CD1c-positive myeloid dendritic cell (primary cell): ENCODE data around the gene GPC2.
A peak's percentile ranks its signal among the peaks of the same experiment; 100 is the strongest.
"Not testable (repeated sequence)": the region's sequence is repeated elsewhere in the genome, so short reads cannot be mapped to it uniquely, and the experiment has no call there.

ENCODE experiments used
- DNase-seq: peaks from one replicate; pipeline ENCODE4 v3.0.0-alpha.2; 2016; ENCODE audit errors: extremely low spot score

Gene GPC2, protein sequence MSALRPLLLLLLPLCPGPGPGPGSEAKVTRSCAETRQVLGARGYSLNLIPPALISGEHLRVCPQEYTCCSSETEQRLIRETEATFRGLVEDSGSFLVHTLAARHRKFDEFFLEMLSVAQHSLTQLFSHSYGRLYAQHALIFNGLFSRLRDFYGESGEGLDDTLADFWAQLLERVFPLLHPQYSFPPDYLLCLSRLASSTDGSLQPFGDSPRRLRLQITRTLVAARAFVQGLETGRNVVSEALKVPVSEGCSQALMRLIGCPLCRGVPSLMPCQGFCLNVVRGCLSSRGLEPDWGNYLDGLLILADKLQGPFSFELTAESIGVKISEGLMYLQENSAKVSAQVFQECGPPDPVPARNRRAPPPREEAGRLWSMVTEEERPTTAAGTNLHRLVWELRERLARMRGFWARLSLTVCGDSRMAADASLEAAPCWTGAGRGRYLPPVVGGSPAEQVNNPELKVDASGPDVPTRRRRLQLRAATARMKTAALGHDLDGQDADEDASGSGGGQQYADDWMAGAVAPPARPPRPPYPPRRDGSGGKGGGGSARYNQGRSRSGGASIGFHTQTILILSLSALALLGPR

DNA sequence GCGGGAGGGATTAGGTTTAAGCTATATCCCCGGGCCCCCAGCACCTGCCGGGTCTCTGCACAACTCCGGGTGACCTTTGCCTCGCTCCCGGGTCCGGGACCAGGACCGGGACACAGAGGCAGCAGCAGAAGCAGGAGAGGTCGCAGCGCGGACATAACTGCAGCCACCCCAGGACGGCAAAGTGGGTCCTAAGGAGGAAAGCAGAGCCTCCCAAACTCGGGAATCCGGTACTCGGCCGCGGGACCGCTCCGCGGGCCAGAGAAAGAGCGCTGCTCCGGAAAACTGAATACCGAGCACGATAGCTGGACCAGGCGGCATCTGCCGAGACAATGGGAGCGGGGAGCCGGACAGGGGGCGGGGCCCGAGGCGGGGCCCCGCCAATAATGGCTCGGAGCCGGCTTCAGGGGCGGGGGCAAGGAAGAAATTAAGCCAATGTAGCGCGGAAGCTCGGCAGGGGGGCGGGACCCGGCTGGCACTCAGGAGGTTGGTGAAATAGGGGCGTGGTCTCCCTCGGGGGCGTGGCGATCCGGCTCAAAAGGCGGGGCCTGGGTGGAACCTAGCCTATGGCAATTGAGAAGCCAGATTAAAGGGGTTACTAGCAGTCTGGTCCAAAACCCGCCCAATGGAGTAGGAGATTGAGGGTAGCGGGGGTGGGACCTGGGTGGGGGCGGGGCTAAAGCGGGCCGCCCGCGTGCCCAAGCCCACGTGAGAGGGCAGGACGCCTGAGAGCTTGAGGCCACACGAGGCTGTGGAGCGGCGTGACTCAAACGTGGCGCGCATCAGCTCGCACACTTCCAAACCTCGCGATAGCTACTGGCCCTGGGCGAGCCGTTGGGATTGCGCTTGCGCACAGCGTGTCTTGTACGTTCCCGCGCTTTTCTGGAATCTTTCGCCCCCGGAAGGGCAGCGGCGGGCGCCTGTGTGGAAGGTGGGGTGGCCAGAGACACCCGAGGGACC lies at the start of gene GPC2, which contains the start of gene STAG3:
GPC2 (minus strand) TSS at position 337 of the 957 bp plus-strand sequence; CDS start at position 155, 182 bp downstream.
STAG3 (plus strand) TSS at position 874 of the 957 bp plus-strand sequence. CDS start 2,639 bp downstream, outside the sequence.
- DNase-seq = peak; percentile 98

DNA sequence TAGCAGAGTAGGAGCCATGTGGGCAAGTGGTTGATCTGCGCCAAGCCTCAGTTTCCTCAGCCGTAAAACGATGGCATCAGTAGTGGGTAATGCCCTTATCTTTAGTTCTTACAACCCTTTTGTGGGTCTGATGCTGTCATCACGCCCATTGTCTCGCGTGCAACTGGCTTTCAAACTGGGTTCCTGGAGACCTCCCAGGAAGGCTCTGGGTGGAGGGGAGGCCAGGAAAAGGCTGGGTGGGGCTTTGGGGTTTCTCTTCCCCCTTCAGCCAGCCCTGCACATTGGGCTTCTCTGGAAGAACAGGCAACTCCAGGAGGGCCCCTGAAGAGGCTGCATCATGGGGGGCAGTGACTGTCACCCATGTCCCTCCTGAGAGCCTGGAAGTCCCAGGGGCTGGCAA lies 47.7 kb upstream of the GPC2 start:
- DNase-seq = not testable (repeated sequence)

DNA sequence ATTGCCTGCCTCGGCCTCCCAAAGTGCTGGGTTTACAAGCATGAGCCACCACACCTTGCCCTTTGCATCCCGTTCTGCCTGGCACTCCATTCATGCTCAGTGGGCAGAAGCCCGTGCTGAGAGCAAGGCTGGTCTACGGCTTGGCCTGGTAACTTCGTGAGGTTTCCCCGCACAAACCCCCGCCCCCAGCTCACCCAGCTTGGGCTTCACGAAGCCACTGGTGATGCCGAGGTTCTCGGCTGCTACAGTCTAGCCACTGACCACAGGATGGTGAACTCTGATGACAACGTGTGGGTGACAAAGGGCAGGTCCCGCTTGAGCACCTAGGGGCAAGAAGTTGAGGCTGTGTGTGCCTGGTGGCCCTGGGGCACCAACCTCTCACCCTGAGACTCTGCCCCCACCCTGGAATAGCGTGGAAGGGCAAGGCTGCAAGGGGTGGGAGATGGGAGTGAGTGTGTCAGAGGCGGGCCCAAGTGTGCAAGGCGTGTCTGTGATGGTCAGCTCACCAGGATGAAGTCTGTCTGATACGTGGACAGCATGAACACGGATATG lies 46.3 kb upstream of the GPC2 start:
- DNase-seq = not testable (repeated sequence)

DNA sequence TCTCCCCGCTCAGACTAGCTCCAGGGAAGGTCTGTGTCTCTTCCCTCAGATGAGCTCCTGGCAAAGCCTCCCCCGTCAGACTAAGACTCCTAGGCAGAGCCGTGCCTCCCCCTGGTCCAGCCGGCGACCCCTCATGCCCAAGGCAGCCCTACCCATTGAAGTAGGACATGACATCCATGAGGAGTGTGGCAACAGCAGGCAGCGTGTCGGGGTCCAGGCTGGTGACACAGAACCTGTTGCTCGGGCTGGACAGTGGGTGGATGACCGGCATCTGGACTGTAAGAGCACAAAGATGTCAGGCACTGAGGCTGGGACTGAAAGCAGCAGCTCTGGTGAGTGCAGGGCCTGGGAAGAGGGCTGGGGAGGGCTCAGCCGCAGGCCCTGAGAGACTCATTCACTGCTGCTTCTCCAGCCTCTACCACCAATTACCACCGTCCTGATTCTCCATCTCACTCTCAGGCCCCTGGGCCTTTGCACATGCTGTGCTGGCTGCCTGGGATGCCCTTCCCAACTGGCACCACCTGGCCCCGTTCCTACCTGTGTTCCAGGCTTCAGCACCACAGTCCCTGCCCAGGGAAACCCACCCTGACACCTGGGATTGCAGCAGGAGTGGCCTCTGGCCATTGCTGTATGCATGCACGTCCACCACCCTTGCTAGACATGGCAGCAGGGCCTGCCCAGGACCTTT lies 45.4 kb upstream of the GPC2 start:
- DNase-seq = no peak

DNA sequence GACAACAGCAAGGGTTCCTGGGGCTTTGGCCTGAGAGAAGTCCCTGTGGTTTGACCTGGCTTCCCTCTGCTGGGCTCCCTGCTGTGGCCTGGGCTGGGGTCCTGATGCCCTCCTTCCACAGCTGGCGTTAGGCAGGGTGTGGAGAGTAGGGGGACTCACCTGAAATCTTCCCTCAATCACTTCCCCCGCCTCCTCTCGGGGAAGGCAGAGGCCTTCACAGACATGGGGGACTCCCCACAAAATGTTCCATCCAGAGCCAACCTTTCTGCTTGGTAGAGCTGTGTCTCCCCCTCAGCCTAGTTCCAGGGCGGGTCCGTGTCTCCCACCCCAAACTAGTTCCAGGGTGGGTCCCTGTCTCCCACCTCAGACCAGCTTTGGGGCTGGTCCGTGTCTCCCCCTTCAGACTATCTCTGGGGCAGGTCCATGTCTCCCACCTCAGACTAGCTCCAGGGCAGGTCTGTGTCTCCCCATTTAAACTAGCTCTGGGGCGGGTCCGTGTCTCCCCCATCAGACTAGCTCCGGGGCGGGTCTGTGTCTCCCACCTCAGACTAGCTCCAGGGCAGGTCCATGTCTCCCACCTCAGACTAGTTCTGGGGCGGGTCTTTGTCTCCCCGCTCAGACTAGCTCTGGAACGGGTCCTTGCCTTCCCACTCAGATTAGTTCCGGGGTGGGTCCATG lies 44.7 kb upstream of the GPC2 start:
- no peak for DNase-seq

DNA sequence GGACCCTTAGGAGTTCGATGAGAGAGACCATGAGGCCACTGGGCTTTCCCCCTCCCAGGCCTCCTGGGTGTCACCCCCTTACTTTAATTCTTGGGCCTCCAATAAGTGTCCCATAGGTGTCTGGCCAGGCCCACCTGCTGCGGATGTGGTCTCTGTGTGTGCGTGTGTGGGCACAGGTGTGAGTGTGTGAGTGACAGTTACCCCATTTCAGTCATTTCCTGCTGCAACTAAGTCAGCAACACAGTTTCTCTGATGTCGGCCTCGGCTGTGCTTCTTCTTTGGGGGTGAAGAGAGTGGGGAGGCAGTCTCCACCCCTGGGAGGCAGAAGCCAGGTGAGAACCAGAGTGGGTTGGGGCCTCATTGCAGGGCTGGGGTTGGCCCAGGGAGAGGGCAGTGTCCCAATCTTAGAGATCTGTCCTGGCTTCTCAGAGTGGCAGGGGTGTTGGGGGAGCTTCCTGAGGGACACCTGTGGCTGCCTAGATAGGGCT lies 44.1 kb upstream of the GPC2 start:
- DNase-seq = peak; percentile 26

DNA sequence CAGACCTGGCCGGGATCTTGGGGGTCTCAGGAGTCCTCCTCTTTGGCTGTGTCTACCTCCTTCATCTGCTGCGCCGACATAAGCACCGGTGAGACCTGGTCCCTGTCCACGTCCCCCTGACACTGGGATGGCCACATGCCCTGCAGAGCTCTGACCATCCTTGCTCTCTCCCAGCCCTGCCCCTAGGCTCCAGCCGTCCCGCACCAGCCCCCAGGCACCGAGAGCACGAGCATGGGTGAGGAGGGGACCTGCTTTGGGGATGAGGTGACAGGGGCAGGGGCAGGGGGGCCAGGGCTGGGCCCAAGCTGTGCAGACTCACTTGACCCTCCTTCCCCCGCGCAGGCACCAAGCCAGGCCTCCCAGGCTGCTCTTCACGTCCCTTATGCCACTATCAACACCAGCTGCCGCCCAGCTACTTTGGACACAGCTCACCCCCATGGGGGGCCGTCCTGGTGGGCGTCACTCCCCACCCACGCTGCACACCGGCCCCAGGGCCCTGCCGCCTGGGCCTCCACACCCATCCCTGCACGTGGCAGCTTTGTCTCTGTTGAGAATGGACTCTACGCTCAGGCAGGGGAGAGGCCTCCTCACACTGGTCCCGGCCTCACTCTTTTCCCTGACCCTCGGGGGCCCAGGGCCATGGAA lies 43.5 kb upstream of the GPC2 start:
- DNase-seq = no peak

DNA sequence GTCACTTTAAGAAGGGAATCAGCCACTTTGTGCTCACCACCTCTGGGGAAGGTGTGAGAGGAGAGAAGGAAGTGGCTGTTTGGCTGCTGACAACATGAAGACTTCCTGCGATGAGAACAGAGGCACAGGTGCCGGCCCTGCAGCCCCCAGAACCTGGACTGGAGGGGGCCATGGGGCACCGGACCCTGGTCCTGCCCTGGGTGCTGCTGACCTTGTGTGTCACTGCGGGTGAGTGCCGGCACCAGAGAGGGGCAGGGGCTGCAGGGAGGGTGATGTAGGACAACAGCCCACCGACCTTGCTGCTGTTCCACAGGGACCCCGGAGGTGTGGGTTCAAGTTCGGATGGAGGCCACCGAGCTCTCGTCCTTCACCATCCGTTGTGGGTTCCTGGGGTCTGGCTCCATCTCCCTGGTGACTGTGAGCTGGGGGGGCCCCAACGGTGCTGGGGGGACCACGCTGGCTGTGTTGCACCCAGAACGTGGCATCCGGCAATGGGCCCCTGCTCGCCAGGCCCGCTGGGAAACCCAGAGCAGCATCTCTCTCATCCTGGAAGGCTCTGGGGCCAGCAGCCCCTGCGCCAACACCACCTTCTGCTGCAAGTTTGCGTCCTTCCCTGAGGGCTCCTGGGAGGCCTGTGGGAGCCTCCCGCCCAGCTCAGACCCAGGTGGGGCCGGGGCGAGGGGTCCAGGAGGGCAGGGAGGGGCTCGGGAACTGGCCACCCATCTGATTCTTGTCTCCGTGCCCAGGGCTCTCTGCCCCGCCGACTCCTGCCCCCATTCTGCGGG lies 42.8 kb upstream of the GPC2 start, which contains the start of gene PVRIG:
PVRIG (plus strand) TSS at position 149 of the 785 bp plus-strand sequence; CDS start at position 171, 22 bp downstream.
- DNase-seq = not testable (repeated sequence)

DNA sequence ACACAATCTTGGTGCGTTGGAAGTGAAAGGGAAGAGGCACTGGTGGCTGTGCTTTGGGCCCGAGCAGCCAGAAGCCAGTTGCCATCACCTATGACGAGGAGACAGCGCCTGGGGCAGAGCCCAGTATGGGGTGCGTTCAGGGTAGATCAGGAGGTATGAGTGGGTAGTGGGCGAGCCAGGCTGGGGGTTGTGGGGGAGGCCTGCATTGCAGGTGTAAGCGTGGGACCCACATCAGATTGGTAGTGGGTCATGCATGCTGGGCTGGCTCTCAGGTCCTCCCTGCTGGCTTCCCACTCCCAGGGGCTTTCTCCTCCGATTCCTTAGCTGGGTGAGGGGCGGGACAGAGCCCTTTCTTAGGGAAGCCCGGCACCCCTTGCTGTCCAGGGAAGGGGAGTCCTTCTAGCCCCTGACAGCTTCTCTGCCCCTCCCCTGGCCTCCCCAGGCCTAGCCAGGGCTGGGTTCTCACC lies 42.1 kb upstream of the GPC2 start:
- no peak for DNase-seq

DNA sequence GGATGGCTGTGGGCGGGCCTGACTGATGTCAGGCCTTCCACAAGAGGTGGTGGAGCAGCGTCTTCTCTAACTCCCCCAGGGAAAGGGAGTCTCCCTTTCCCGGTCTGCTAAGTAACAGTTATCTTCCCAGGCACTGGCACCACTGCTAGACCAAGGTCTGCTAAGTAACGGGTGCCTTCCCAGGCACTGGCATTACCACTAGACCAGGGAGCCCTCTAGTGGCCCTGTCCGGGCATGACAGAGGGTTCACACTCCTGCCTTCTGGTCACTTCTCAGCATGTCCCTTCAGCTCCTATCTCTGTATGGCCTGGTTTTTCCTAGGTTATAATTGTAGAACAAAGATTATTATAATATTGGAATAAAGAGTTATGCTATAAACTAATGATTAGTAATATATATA lies 40.8 kb upstream of the GPC2 start:
- peak; percentile 60 for DNase-seq

DNA sequence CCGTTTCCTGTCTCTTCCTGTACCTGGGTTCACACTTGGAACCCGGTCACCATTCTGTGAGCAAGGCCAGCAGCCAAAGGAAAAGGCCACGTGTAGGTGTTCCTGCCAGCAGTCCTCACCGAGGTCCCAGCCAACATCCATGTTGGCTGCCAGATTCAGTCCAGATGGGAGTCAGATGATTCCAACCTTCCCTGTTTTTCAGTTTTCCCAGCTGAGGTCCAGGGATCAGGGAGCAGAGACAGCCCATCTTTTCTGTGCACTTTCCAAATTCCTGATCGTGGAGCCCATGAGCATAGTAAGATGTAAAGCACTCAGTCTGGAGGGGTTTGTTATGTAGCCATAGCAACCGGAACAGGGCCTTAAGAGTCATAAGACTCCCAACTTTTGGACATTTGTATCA lies 38.7 kb upstream of the GPC2 start:
- DNase-seq = no peak

DNA sequence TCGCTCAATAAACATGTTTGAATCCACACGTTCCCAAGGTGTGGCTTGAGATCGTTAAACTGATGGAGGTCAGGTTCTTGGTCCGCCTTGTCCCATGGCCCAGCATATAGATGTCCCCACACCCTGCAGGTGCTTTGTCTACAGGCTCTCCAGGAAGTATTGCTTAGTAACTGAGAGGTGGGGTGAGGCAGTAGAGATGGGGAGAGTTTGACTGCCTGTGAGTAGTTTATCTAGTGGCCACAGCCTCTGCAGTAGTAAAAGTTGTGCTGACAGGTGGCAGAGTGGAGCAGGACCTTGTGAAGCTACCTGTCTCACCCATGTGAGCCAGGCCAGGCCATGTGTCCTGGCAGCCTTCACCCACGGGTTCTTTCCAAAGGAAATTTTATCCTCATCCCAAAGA lies 37.2 kb upstream of the GPC2 start:
- not testable (repeated sequence) for DNase-seq

DNA sequence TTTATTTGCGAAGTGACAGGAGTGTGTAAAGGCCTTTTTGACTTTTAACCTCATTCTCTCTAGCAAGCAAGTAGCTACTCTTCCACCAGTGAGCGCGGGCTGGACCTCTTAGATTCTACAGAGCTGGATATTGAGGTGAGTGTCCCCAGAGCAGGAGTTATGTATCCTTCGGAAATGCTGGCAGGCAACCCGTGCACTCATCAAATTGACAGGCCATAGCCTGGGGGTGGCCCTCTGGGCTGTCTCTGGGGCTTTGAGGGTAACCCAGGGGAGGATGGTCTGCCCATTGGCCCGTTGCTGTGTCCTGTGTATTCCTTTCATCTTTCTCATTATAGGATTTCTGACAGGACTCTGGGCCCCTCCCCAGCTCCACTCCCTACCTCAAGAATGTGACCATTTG lies 36.5 kb upstream of the GPC2 start:
- no peak for DNase-seq

DNA sequence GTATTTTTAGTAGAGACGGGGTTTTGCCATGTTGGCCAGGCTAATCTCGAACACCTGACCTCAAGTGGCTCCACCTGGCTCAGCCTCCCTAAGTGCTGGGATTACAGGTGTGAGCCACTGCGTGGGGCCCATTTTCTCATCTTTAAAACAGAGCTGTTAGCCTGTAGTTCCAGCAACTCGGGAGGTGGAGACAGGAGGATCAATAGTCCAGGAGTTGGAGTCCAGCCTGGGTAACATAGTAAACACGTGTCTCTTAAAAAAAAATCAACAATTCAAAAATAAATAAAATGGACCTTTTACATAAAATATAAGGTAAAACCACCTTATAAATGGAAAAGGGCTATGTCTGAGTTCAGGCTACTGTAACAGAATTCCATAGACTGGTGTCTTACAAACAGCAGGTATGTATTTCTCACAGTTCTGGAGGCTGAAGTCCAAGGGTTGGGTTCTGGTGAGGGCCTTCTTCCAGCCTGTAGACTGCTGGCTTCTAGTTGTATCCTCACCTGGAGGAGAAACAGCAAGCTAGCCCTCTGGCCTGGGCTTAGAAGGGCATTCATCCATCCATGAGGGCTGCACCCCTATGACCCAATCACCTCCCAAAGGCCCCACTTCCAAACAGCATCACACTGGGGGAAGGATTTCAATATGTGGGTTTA lies 35.6 kb upstream of the GPC2 start:
- DNase-seq = no peak

DNA sequence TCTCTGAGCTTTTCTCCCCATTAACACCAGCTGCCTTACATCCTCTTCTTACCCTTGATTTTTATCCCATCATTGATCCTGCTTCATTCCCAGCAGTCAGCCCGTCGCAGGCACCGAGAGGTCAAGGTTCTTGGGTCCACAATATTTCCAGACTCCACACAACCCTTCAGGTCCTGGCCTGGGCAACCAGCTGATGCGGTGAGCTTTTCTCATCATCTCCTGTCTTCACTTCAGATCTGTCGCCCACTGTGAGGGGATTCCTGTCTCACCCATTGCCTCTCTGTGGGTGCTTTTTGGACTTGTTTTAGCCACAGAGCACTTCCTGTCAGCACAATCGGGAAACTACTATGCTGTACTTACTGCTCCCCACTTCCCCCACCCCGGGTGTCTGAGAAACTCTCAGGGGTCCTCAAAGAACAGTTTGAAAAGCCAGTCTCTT lies 34.2 kb upstream of the GPC2 start:
- no peak for DNase-seq

DNA sequence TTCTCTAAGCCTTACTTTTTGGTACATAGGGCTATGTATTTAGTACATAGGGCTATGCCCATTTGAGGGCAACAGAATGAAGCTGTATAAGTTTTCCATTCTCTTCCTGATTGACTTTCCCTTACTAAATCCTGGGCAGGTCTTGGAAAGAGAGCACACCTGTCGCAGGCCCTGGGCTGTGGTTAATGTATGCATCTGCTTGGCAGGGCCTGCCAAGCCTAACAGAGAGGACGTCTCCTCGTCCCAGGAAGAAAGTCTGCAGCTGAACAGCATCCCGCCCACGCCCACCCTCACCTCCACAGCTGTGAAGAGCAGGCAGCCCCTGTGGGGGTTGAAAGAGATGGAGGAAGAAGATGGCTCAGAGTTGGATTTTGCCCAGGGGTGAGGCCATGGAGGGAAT lies 33.6 kb upstream of the GPC2 start:
- no peak for DNase-seq

DNA sequence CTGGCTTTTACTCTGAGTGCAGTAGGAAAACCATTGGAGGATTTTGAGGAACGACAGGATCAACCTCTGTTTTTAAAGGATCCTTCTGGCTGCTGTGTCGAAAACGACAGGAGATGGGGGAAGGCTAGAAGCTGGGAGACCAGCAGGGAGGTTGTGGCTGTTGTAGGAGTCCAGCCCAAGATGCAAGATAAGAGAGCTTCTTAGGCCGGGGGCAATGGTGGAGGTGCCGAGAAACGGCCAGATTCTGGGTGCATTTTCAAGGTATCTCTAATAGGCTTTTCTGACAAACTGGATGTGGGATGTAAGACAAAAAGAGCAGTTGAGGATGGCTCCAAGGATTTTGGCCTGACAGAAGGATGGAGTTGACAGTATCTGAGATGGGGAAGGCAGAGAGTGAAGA lies 32.3 kb upstream of the GPC2 start:
- no peak for DNase-seq

DNA sequence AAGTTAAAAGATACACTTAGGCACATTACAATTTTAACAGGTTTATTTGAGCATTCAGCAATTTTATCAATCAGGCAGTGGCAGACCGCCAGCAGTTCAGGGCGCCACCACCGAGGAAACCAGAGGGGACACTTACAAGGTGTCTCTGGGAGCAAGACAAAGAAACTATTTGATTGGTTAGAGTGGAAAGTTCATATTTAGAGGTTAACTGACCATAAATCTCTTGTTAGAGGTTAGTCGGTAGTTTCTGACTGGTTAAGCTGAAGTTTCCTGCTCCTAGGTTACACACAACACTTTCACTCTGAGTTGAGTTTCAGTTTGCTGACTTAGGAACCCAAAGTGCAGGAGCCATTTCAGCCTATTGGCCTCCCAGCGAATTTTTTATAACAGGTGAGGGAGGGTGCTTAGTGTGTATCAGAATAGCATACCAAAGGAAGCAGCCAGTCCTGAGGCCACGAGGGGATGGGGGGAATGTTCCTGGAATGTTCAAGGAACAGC lies 31.8 kb upstream of the GPC2 start:
- no peak for DNase-seq
